Ascending aorta (tissue), 2 donors: Measurements from ENCODE around the gene PEX11G. TPM values are rescaled to one million over a fixed set of nuclear protein-coding genes. Genes with fewer than 3 reads are reported as not detected.
"Not testable (repeated sequence)": the region's sequence is repeated elsewhere in the genome, so short reads cannot be mapped to it uniquely, and the experiment has no call there.

ENCODE experiments used
- DNase-seq, 2 donors: peaks; one replicate each; pipeline ENCODE4 v3.0.0-alpha.2; 2019; ENCODE audit warnings: low spot score in 2 of 2
- H3K27ac ChIP-seq, 2 donors: fragments of 200-600 bp; sonication (generic); one replicate each; pipeline ENCODE4 v1.5.1; 2016 to 2017; ENCODE audit warnings: mild to moderate bottlenecking in 1 of 2
- H3K27me3 ChIP-seq: fragments of 200-600 bp; sonication (generic); one replicate; pipeline ENCODE4 v1.5.1; 2017
- H3K36me3 ChIP-seq, 2 donors: fragments of 200-600 bp; sonication (generic); one replicate each; pipeline ENCODE4 v1.5.1; 2016
- H3K4me1 ChIP-seq, 2 donors: fragments of 200-600 bp; sonication (generic); one replicate each; pipeline ENCODE4 v1.5.1; 2016 to 2017; ENCODE audit warnings: mild to moderate bottlenecking in 1 of 2
- H3K4me3 ChIP-seq, 2 donors: fragments of 200-600 bp; sonication (generic); one replicate each; pipeline ENCODE4 v1.5.1; 2016 to 2017; ENCODE audit warnings: mild to moderate bottlenecking in 1 of 2
- H3K9me3 ChIP-seq, 2 donors: fragments of 200-600 bp; sonication (generic); one replicate each; pipeline ENCODE4 v1.5.1; 2016
- CTCF ChIP-seq, 3 experiments: fragments of 200-600 bp in 2 of 3; fragments of 450-650 bp in 1 of 3; sonication (generic) in 2 of 3; IDR thresholded peaks; one replicate each; pipeline ENCODE4 v1.5.1; 2016 to 2019; ENCODE audit warnings: antibody characterized with exemption in 3 of 3, mild to moderate bottlenecking in 1 of 3, moderate library complexity in 1 of 3
- intact Hi-C: fragments of 100-400 bp; cut with DNase I; formaldehyde crosslinking; loops from one replicate; pipeline ENCODE4 v1.15.1; 2023
- total RNA-seq: library from RNA; depleted of rRNA; stranded (reverse); fragments of >200 nt; gene quantifications from one replicate; pipeline ENCODE4 v1.1.0, GENCODE V29; 2016

PEX11G gene
- total RNA-seq, 1 donor from 2014 or later, result not detected

- peaks cover 63 to 84% of the 10 kb centered on the region in 2 donors for H3K36me3 ChIP-seq
Observed at GRCh38 chr19:7458675-7459074, 30.2 kb downstream of the PEX11G start.

GRCh38 chr19:7456964-7457541 lies 31.8 kb downstream of the PEX11G start:
- Histone ChIP-seq H3K4me3 (no peak overlapping the region), H3K36me3 (peaks cover 55 to 80% of the 10 kb centered on the region in 2 donors), H3K4me1 (no peaks in the 10 kb centered on the region), H3K27ac (no peak overlapping the region), H3K9me3 (no peaks in the 10 kb centered on the region), H3K27me3 (no peaks in the 10 kb centered on the region)
- TF ChIP-seq CTCF (IDR thresholded peaks at IDR 0.05), result no peak
- intact Hi-C loops, result no loop called here
- DNase-seq, result no peak

More at GRCh38 chr19:7458675-7459074, 30.2 kb downstream of the PEX11G start:
- H3K9me3 ChIP-seq, result no peaks in the 10 kb centered on the region
- no peaks in the 10 kb centered on the region for H3K4me1 ChIP-seq
- no peak overlapping the region for H3K4me3 ChIP-seq
- no peaks in the 10 kb centered on the region for H3K27me3 ChIP-seq
- DNase-seq, result no peak
- no peak for TF ChIP-seq CTCF (IDR thresholded peaks at IDR 0.05)
- intact Hi-C loops, result no loop called here
- no peak overlapping the region for H3K27ac ChIP-seq

- H3K4me1 ChIP-seq, result no peaks in the 10 kb centered on the region
- no peak overlapping the region for H3K27ac ChIP-seq
- no peak for TF ChIP-seq CTCF (IDR thresholded peaks at IDR 0.05)
- H3K9me3 ChIP-seq, result no peaks in the 10 kb centered on the region
- peaks cover 51 to 80% of the 10 kb centered on the region in 2 donors for H3K36me3 ChIP-seq
- H3K27me3 ChIP-seq, result no peaks in the 10 kb centered on the region
- H3K4me3 ChIP-seq, result no peak overlapping the region
- no peak for DNase-seq
- intact Hi-C loops, result no loop called here
Observed at GRCh38 chr19:7455600-7456296, 33.1 kb downstream of the PEX11G start.

- TF ChIP-seq CTCF (IDR thresholded peaks at IDR 0.05), result no peak
Observed at GRCh38 chr19:7454998-7455397, 33.8 kb downstream of the PEX11G start.

GRCh38 chr19:7450243-7451223 lies 38.3 kb downstream of the PEX11G start:
- Histone ChIP-seq H3K9me3 (peaks cover 0 to 7% of the 10 kb centered on the region in 2 donors), H3K4me3 (no peak overlapping the region), H3K36me3 (peaks cover 61 to 86% of the 10 kb centered on the region in 2 donors), H3K27ac (no peak overlapping the region), H3K27me3 (no peaks in the 10 kb centered on the region), H3K4me1 (no peaks in the 10 kb centered on the region)
- intact Hi-C loops, result no loop called here
- no peak for DNase-seq
- no peak for TF ChIP-seq CTCF (IDR thresholded peaks at IDR 0.05)

More at GRCh38 chr19:7454998-7455397, 33.8 kb downstream of the PEX11G start:
- peaks cover 45 to 76% of the 10 kb centered on the region in 2 donors for H3K36me3 ChIP-seq
- H3K9me3 ChIP-seq, result peaks cover 0 to 4% of the 10 kb centered on the region in 2 donors
- intact Hi-C loops, result no loop called here
- no peak overlapping the region for H3K27ac ChIP-seq
- no peak for DNase-seq
- no peaks in the 10 kb centered on the region for H3K4me1 ChIP-seq
- H3K4me3 ChIP-seq, result no peak overlapping the region
- H3K27me3 ChIP-seq, result no peaks in the 10 kb centered on the region

- H3K9me3 ChIP-seq, H3K27me3 ChIP-seq, H3K27ac ChIP-seq, H3K4me3 ChIP-seq, H3K4me1 ChIP-seq, intact Hi-C loops, DNase-seq: not testable (repeated sequence)
- H3K36me3 ChIP-seq, result peaks cover 62 to 87% of the 10 kb centered on the region in 2 donors
Observed at GRCh38 chr19:7449391-7450070, 39.3 kb downstream of the PEX11G start.
